ENCODE measurements around the gene LRPPRC.

Gene LRPPRC

GRCh38 chr2:43890855-43891254 lies 104.9 kb downstream of the LRPPRC start:
- H3K27ac ChIP-seq (ENCODE audit: low read length) = no peak overlapping the region

DNA sequence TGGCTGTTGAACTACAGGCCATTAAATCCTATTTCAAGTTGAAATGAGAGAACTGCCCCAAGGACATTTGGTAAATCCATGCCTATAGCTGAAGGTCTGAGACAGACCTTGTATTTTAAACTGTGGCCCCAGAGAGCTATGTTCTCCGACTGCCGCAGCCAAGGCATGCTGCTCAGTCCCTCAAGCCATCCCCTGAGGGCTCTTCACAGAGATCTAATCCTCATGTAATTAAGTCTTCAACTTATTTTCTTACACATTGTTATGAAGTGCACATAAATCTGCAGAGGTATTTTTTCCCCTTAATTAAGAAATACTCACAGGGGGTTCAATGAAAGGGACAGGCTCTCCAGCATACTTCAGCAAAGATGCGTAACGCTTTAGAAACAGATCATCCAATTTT lies 106.4 kb downstream of the LRPPRC start:
- H3K36me3 ChIP-seq (ENCODE audit: control insufficient read depth in 2 of 2, insufficient read depth in 2 of 2, low read length in 2 of 2) = peaks cover 45 to 49% of the 10 kb centered on the region in 2 donors
- H3K9me3 ChIP-seq (ENCODE audit: control insufficient read depth in 2 of 2, low read length in 2 of 2) = no peaks in the 10 kb centered on the region
- H3K4me1 ChIP-seq (ENCODE audit: control insufficient read depth, insufficient read depth, low read length) = no peaks in the 10 kb centered on the region
- H3K9ac ChIP-seq (ENCODE audit: low read length in 2 of 2) = no peak overlapping the region
- H3K27me3 ChIP-seq (ENCODE audit: control insufficient read depth in 1 of 2, insufficient read depth in 2 of 2, low read length in 2 of 2) = no peaks in the 10 kb centered on the region
- H3K27ac ChIP-seq (ENCODE audit: low read length) = no peak overlapping the region
- no peak overlapping the region for H3K4me3 ChIP-seq (ENCODE audit: low read length in 2 of 2)

More at GRCh38 chr2:43890855-43891254, 104.9 kb downstream of the LRPPRC start:
- no peaks in the 10 kb centered on the region for H3K9me3 ChIP-seq (ENCODE audit: control insufficient read depth in 2 of 2, low read length in 2 of 2)
- H3K27me3 ChIP-seq (ENCODE audit: control insufficient read depth in 1 of 2, insufficient read depth in 2 of 2, low read length in 2 of 2) = no peaks in the 10 kb centered on the region
- H3K4me3 ChIP-seq (ENCODE audit: low read length in 2 of 2) = no peak overlapping the region
- no peak overlapping the region for H3K9ac ChIP-seq (ENCODE audit: low read length in 2 of 2)
- peaks cover 43 to 57% of the 10 kb centered on the region in 2 donors for H3K36me3 ChIP-seq (ENCODE audit: control insufficient read depth in 2 of 2, insufficient read depth in 2 of 2, low read length in 2 of 2)
- no peaks in the 10 kb centered on the region for H3K4me1 ChIP-seq (ENCODE audit: control insufficient read depth, insufficient read depth, low read length)

DNA sequence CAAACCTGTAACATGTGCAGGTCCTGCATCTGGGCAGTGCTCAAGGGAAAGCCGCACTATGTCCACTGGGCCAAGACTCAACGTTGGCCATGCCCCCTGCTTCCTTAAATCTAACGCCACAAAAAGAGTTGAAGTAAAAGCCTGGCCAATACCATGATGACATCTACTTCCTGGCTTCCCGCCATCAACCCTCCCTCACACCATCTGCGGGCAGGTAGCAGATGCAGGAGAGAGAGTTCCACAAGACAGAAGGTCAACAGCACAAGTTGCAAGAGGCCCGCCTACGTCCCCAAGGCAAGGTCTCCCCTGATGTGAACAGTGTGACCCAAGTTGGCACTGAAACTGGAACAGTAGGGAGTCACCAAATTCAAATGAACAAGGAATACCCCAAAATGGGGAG lies 108.6 kb downstream of the LRPPRC start:
- Histone ChIP-seq H3K9me3 (ENCODE audit: control insufficient read depth in 2 of 2, low read length in 2 of 2) (no peaks in the 10 kb centered on the region), H3K27me3 (ENCODE audit: control insufficient read depth in 1 of 2, insufficient read depth in 2 of 2, low read length in 2 of 2) (no peaks in the 10 kb centered on the region), H3K9ac (ENCODE audit: low read length in 2 of 2) (no peak overlapping the region), H3K36me3 (ENCODE audit: control insufficient read depth in 2 of 2, insufficient read depth in 2 of 2, low read length in 2 of 2) (peaks cover 31 to 34% of the 10 kb centered on the region in 2 donors), H3K4me1 (ENCODE audit: control insufficient read depth, insufficient read depth, low read length) (no peaks in the 10 kb centered on the region), H3K4me3 (ENCODE audit: low read length in 2 of 2) (no peak overlapping the region), H3K27ac (ENCODE audit: low read length) (no peak overlapping the region)

DNA sequence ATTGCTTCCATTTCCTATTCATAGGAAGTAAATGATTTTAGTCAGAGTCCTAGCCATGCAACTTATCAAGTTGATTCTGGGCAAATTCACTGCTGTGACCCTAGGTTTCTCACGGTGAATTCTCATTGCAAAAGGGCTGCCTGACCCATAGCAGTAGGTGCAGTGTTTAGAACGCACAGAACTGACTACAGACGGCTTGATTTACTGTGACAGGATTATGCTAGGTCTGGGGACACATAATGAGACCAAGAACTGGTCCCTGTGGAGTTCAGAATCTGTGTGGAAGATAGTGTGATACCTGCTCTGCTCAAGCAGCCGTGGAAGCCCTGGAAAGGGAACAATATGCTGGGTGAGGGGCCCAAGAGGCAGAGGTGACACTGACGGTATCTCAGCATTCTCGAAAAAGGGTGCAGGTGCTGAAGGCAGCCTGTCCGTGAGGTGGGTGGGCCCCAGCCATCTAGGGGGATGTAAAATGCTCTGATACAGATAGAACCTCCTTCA lies 110.6 kb downstream of the LRPPRC start:
- Histone ChIP-seq H3K27me3 (ENCODE audit: control insufficient read depth in 1 of 2, insufficient read depth in 2 of 2, low read length in 2 of 2) (no peaks in the 10 kb centered on the region), H3K27ac (ENCODE audit: low read length) (no peak overlapping the region), H3K4me1 (ENCODE audit: control insufficient read depth, insufficient read depth, low read length) (no peaks in the 10 kb centered on the region), H3K9ac (ENCODE audit: low read length in 2 of 2) (no peak overlapping the region), H3K9me3 (ENCODE audit: control insufficient read depth in 2 of 2, low read length in 2 of 2) (no peaks in the 10 kb centered on the region), H3K4me3 (ENCODE audit: low read length in 2 of 2) (no peak overlapping the region), H3K36me3 (ENCODE audit: control insufficient read depth in 2 of 2, insufficient read depth in 2 of 2, low read length in 2 of 2) (peaks cover 16 to 20% of the 10 kb centered on the region in 2 donors)

GRCh38 chr2:43884689-43885088 lies 111.1 kb downstream of the LRPPRC start:
- Histone ChIP-seq H3K27me3 (ENCODE audit: control insufficient read depth in 1 of 2, insufficient read depth in 2 of 2, low read length in 2 of 2) (no peaks in the 10 kb centered on the region), H3K27ac (ENCODE audit: low read length) (no peak overlapping the region), H3K9ac (ENCODE audit: low read length in 2 of 2) (no peak overlapping the region), H3K36me3 (ENCODE audit: control insufficient read depth in 2 of 2, insufficient read depth in 2 of 2, low read length in 2 of 2) (peaks cover 14 to 20% of the 10 kb centered on the region in 2 donors), H3K4me3 (ENCODE audit: low read length in 2 of 2) (no peak overlapping the region), H3K4me1 (ENCODE audit: control insufficient read depth, insufficient read depth, low read length) (no peaks in the 10 kb centered on the region), H3K9me3 (ENCODE audit: control insufficient read depth in 2 of 2, low read length in 2 of 2) (no peaks in the 10 kb centered on the region)

GRCh38 chr2:43882312-43882711 lies 113.5 kb downstream of the LRPPRC start:
- Histone ChIP-seq H3K4me1 (ENCODE audit: control insufficient read depth, insufficient read depth, low read length) (no peaks in the 10 kb centered on the region), H3K9me3 (ENCODE audit: control insufficient read depth in 2 of 2, low read length in 2 of 2) (no peaks in the 10 kb centered on the region), H3K27me3 (ENCODE audit: control insufficient read depth in 1 of 2, insufficient read depth in 2 of 2, low read length in 2 of 2) (peaks cover under 1% of the 10 kb centered on the region in 2 donors), H3K27ac (ENCODE audit: low read length) (no peak overlapping the region), H3K4me3 (ENCODE audit: low read length in 2 of 2) (no peak overlapping the region), H3K9ac (ENCODE audit: low read length in 2 of 2) (no peak overlapping the region), H3K36me3 (ENCODE audit: control insufficient read depth in 2 of 2, insufficient read depth in 2 of 2, low read length in 2 of 2) (peaks cover 0 to 7% of the 10 kb centered on the region in 2 donors)

DNA sequence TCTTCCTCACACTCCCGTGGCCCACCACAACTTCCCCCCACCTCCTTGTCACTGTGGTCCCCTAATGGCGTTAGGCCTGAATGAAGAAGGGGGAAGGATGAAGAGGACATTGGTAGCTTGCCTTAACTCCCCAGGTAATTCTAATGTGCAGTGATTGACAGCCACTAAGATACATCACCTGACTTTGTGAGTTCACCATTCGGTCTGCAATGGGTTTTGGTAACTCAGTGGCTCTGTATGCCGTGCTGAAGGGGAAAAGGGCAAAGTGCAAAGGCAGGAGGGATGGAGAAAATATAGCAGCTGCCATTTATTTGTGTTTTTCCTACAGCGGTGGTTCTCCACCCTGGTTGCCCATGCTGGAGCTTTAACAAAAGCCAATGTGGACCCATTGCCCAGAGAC lies 114.8 kb downstream of the LRPPRC start:
- H3K4me1 ChIP-seq (ENCODE audit: control insufficient read depth, insufficient read depth, low read length) = peaks cover 3% of the 10 kb centered on the region
- H3K4me3 ChIP-seq (ENCODE audit: low read length in 2 of 2) = no peak overlapping the region
- H3K36me3 ChIP-seq (ENCODE audit: control insufficient read depth in 2 of 2, insufficient read depth in 2 of 2, low read length in 2 of 2) = peaks cover 0 to 2% of the 10 kb centered on the region in 2 donors
- no peak overlapping the region for H3K9ac ChIP-seq (ENCODE audit: low read length in 2 of 2)
- peaks cover 4 to 11% of the 10 kb centered on the region in 2 donors for H3K27me3 ChIP-seq (ENCODE audit: control insufficient read depth in 1 of 2, insufficient read depth in 2 of 2, low read length in 2 of 2)
- H3K27ac ChIP-seq (ENCODE audit: low read length) = no peak overlapping the region
- no peaks in the 10 kb centered on the region for H3K9me3 ChIP-seq (ENCODE audit: control insufficient read depth in 2 of 2, low read length in 2 of 2)

DNA sequence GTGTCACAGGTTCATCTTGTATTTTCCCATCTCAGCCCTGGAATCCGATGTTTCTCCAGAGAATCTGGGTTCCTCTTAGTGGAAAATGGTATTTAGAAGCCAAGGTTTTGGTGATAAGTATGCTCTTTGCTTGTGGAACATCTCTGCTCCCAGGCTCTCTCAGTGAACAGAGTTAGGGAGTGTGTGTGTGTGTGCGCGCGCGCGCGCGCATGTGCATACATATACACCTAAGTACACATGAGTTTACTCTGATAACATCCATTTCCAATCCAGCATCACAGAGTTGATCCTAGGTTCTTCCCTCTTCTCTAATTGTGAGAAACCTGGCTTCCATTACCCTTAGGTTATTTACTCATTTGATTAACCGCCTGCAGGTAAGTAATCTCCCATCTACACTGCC lies 115.3 kb downstream of the LRPPRC start:
- no peak overlapping the region for H3K9ac ChIP-seq (ENCODE audit: low read length in 2 of 2)
- H3K9me3 ChIP-seq (ENCODE audit: control insufficient read depth in 2 of 2, low read length in 2 of 2) = no peaks in the 10 kb centered on the region
- H3K27me3 ChIP-seq (ENCODE audit: control insufficient read depth in 1 of 2, insufficient read depth in 2 of 2, low read length in 2 of 2) = peaks cover 6 to 12% of the 10 kb centered on the region in 2 donors
- H3K27ac ChIP-seq (ENCODE audit: low read length) = no peak overlapping the region
- H3K4me3 ChIP-seq (ENCODE audit: low read length in 2 of 2) = no peak overlapping the region
- peaks cover 0 to 2% of the 10 kb centered on the region in 2 donors for H3K36me3 ChIP-seq (ENCODE audit: control insufficient read depth in 2 of 2, insufficient read depth in 2 of 2, low read length in 2 of 2)
- H3K4me1 ChIP-seq (ENCODE audit: control insufficient read depth, insufficient read depth, low read length) = peaks cover 3% of the 10 kb centered on the region

- H3K36me3 ChIP-seq (ENCODE audit: control insufficient read depth in 2 of 2, insufficient read depth in 2 of 2, low read length in 2 of 2) = no peaks in the 10 kb centered on the region
- no peak overlapping the region for H3K4me3 ChIP-seq (ENCODE audit: low read length in 2 of 2)
- no peak overlapping the region for H3K27ac ChIP-seq (ENCODE audit: low read length)
- H3K4me1 ChIP-seq (ENCODE audit: control insufficient read depth, insufficient read depth, low read length) = peaks cover 3% of the 10 kb centered on the region
- no peaks in the 10 kb centered on the region for H3K9me3 ChIP-seq (ENCODE audit: control insufficient read depth in 2 of 2, low read length in 2 of 2)
- H3K27me3 ChIP-seq (ENCODE audit: control insufficient read depth in 1 of 2, insufficient read depth in 2 of 2, low read length in 2 of 2) = peaks cover 6 to 12% of the 10 kb centered on the region in 2 donors
- H3K9ac ChIP-seq (ENCODE audit: low read length in 2 of 2) = no peak overlapping the region
Observed at GRCh38 chr2:43879261-43879660, 116.5 kb downstream of the LRPPRC start.

DNA sequence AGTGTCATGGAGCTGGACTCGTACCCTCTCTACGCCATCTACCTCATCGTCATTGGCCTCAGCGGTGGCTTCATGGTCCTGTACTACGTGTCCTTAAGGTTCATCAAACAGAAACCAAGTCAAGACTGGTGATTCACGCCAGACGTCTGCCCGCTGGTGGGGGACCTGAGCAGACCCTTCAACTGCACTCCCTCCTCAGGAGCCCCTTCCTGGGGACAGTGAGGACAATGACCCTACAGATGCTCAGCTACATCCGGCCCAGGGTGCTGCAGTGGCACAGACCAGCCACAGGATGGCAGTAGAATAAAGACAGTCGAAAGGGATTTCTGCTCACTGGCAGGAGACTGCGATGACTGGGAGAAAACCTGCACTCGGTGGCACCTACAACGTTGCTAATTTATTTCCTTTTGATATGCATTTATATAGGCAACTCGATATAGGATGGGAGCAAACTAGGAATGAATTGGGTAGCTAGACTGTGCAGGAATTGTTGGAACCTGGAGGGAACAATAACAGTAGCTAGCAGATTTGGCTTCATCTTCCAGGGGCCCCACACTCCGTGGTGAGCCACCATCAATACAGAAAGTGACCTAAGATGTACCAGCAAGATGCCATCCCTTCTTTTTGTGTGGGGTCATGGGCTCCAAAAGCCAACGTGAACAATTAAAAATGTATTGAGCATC lies 117.9 kb downstream of the LRPPRC start:
- no peaks in the 10 kb centered on the region for H3K9me3 ChIP-seq (ENCODE audit: control insufficient read depth in 2 of 2, low read length in 2 of 2)
- H3K4me1 ChIP-seq (ENCODE audit: control insufficient read depth, insufficient read depth, low read length) = peaks cover 3% of the 10 kb centered on the region
- H3K4me3 ChIP-seq (ENCODE audit: low read length in 2 of 2) = peak overlapping the region in 1 of 2 donors; percentile 22
- no peaks in the 10 kb centered on the region for H3K36me3 ChIP-seq (ENCODE audit: control insufficient read depth in 2 of 2, insufficient read depth in 2 of 2, low read length in 2 of 2)
- H3K27me3 ChIP-seq (ENCODE audit: control insufficient read depth in 1 of 2, insufficient read depth in 2 of 2, low read length in 2 of 2) = peaks cover 6 to 12% of the 10 kb centered on the region in 2 donors
- no peak overlapping the region for H3K27ac ChIP-seq (ENCODE audit: low read length)
- no peak overlapping the region for H3K9ac ChIP-seq (ENCODE audit: low read length in 2 of 2)

DNA sequence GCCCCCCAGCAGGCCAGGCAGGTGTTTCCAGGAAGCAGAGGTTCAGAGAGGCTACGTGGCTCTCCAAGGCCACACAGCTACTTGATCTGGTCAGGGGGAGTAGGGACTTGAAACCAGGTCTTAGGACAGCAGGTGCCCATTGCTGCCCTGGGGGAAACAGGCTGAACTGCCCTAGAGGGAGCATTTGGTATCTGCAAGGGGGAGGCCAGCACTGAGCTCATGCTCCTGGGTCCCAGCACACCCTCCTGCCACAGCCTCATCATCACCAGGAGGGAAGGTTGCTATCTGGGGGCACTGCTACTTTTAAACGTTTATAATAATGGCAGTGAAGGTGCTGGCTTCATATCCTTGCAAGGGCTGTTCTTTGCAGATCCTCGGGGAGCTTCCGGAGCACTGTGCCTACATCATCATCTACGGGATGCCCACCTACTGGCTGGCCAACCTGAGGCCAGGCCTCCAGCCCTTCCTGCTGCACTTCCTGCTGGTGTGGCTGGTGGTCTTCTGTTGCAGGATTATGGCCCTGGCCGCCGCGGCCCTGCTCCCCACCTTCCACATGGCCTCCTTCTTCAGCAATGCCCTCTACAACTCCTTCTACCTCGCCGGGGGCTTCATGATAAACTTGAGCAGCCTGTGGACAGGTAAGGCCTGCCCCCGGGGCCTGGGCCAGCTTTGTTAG lies 120.9 kb downstream of the LRPPRC start:
- Histone ChIP-seq H3K4me1 (ENCODE audit: control insufficient read depth, insufficient read depth, low read length) (peaks cover 3% of the 10 kb centered on the region), H3K27me3 (ENCODE audit: control insufficient read depth in 1 of 2, insufficient read depth in 2 of 2, low read length in 2 of 2) (peaks cover 6 to 15% of the 10 kb centered on the region in 2 donors), H3K36me3 (ENCODE audit: control insufficient read depth in 2 of 2, insufficient read depth in 2 of 2, low read length in 2 of 2) (no peaks in the 10 kb centered on the region), H3K9ac (ENCODE audit: low read length in 2 of 2) (no peak overlapping the region), H3K9me3 (ENCODE audit: control insufficient read depth in 2 of 2, low read length in 2 of 2) (no peaks in the 10 kb centered on the region), H3K4me3 (ENCODE audit: low read length in 2 of 2) (no peak overlapping the region), H3K27ac (ENCODE audit: low read length) (no peak overlapping the region)
